Mononuclear cell (primary cell): Measurements from ENCODE around the gene HSPB9. TPM values are rescaled to one million over a fixed set of nuclear protein-coding genes. Genes with fewer than 3 reads are reported as not detected.

Source experiments
- H3K27me3 ChIP-seq: 2 replicates; pipeline ENCODE4 v1.6.0; 2011; ENCODE audit warnings: low read length, control low read depth; ENCODE audit not compliant: insufficient read depth
- H3K4me1 ChIP-seq: 2 replicates; pipeline ENCODE4 v1.5.1; 2011; ENCODE audit warnings: mild to moderate bottlenecking, low read length, control low read depth; ENCODE audit not compliant: insufficient read depth
- H3K4me3 ChIP-seq: 2 replicates; pipeline ENCODE4 v1.5.1; 2011; ENCODE audit warnings: mild to moderate bottlenecking, low read length, moderate library complexity
- H3K9me3 ChIP-seq: 2 replicates; pipeline ENCODE4 v1.5.1; 2011; ENCODE audit warnings: low read depth, mild to moderate bottlenecking, control low read depth, low read length
- total RNA-seq: library from RNA; depleted of rRNA; stranded (reverse); fragments of >200 nt; gene quantifications from one replicate; pipeline ENCODE4 v1.2.3, GENCODE V29; 2012

HSPB9 gene
- total RNA-seq, 1 donor = not detected

DNA sequence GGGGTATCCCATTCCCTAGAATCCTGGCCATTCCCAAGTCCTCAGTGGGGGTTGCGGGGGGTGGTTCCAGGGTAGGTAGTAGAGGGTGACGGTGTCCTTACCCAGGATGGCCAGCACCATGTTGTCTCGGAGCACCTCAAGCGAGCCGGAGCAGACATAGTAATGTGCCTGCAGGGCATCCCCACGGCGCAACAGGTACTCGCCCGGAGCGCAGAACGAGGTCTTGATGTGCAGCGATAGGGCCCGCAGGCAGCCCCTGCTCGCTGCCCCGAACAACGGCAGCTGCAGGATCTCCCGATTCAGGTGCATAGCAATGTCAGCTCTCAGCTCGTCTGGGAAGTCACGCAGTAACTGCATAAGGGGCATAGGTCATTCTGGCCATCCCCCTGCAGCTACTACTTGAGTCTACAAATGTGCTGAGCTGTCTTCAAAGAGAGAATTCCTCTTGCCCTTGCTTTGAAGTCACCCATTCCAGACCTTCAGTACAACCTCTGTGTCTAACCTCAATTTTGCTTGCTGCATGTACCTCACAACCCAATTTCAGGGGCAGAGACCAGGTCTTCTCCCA, 43.7 kb downstream of the HSPB9 start:
- no peak overlapping the region for H3K4me3 ChIP-seq
- H3K27me3 ChIP-seq = no peaks in the 10 kb centered on the region
- H3K9me3 ChIP-seq = no peaks in the 10 kb centered on the region
- H3K4me1 ChIP-seq = peaks cover 19% of the 10 kb centered on the region

DNA sequence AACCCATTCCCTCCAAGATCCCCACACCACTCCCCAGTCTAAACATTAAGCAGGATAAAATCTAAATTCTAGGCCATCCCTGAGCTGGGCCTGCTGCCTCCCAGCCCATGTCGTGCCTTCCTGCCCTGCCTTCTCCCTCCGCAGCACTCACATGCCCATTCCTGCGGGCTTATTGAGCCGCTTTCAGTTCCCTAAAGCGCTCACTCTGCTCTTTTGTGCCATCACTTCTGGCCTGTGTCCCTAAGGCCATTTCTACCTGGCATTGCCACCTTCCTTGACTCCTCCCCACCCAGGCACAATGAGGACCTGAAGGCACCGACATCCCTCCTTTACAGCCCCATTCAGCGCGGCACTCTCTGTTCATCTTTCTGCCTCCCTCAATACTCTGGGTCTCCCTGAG, 45.2 kb downstream of the HSPB9 start:
- peaks cover 4% of the 10 kb centered on the region for H3K4me1 ChIP-seq
- no peak overlapping the region for H3K4me3 ChIP-seq
- no peaks in the 10 kb centered on the region for H3K27me3 ChIP-seq
- H3K9me3 ChIP-seq = no peaks in the 10 kb centered on the region

DNA sequence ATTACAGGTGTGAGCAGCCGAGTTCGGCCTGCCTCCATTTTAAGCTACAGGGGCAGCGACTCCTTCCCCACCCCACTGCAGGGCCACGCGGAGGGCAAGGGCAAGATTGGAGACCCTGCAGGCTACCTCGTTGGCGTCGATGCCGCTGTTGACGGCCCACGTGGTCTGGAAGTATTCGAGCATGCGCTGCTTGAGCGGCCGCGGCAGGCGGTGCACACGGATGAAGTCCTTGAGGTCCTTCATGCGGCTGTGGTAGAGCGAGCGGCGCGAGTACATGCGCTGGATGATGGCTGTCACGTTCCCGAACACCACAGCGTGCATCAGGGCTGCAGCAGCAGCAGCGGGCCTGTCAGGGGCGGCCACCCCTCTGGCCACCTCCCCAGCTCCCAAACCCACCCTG, 46.7 kb downstream of the HSPB9 start:
- Histone ChIP-seq H3K4me3 (no peak overlapping the region), H3K4me1 (peaks cover 3% of the 10 kb centered on the region), H3K9me3 (no peaks in the 10 kb centered on the region), H3K27me3 (no peaks in the 10 kb centered on the region)

DNA sequence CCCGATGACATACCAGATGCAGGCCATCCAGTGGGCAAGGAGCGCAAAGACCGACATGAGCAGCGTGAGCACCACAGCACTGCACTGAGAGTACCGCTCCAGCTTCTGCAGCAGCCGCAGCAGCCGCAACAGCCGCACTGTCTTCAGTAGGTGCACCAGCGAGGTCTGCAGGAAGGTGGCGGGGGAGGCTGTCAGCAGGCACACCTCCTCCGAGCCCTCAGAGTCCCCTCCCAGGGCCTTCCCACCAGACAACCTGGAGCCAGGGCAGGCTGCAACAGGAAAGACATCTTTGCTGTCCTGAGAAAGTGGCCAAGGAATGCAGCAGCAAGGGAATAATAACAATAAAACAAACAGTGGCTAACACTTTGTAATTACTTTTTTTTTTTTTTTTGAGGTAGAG, 49.2 kb downstream of the HSPB9 start:
- no peaks in the 10 kb centered on the region for H3K27me3 ChIP-seq
- H3K4me1 ChIP-seq = peaks cover 3% of the 10 kb centered on the region
- H3K4me3 ChIP-seq = no peak overlapping the region
- no peaks in the 10 kb centered on the region for H3K9me3 ChIP-seq

Other genes starting within 250 kb of the HSPB9 start
- 23.8 TPM for gene ACLY, start 203.9 kb upstream of the HSPB9 start, total RNA-seq
- gene ODAD4, start 192.2 kb upstream of the HSPB9 start, total RNA-seq = not detected
- gene CNP, start 156.0 kb upstream of the HSPB9 start, total RNA-seq = 16.7 TPM
- 110 TPM for gene DNAJC7, start 105.4 kb upstream of the HSPB9 start, total RNA-seq
- gene NKIRAS2, start 102.7 kb upstream of the HSPB9 start, total RNA-seq = 21.5 TPM
- 0.21 TPM for gene C17orf113, start 72.2 kb upstream of the HSPB9 start, total RNA-seq
- gene ZNF385C, start 24.3 kb upstream of the HSPB9 start, total RNA-seq = 0.10 TPM
- 12.3 TPM for gene DHX58, start 10.1 kb upstream of the HSPB9 start, total RNA-seq
- 12.4 TPM for gene KAT2A, start 1.4 kb upstream of the HSPB9 start, total RNA-seq
- gene RAB5C, start 32.2 kb downstream of the HSPB9 start, total RNA-seq = 106 TPM
- under 0.01 TPM for gene KCNH4, start 58.3 kb downstream of the HSPB9 start, total RNA-seq
- not detected for gene HCRT, start 62.6 kb downstream of the HSPB9 start, total RNA-seq
- 9.9 TPM for gene GHDC, start 71.7 kb downstream of the HSPB9 start, total RNA-seq
- gene STAT5B, start 153.6 kb downstream of the HSPB9 start, total RNA-seq = 60.2 TPM
- gene STAT5A, start 165.7 kb downstream of the HSPB9 start, total RNA-seq = 117 TPM